Stimulated activated CD4-positive, alpha-beta T cell treated with anti-CD3 and anti-CD28 coated beads, Interleukin-15, amount 100 ng/mL, for 24 hours (primary cell): ENCODE results near the gene CLDN14.
A peak's percentile ranks its signal among the peaks of the same experiment; 100 is the strongest.

ENCODE experiments used
- DNase-seq: peaks from one replicate; pipeline ENCODE4 v3.0.0-alpha.2; 2020

Gene CLDN14, protein sequence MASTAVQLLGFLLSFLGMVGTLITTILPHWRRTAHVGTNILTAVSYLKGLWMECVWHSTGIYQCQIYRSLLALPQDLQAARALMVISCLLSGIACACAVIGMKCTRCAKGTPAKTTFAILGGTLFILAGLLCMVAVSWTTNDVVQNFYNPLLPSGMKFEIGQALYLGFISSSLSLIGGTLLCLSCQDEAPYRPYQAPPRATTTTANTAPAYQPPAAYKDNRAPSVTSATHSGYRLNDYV

DNA sequence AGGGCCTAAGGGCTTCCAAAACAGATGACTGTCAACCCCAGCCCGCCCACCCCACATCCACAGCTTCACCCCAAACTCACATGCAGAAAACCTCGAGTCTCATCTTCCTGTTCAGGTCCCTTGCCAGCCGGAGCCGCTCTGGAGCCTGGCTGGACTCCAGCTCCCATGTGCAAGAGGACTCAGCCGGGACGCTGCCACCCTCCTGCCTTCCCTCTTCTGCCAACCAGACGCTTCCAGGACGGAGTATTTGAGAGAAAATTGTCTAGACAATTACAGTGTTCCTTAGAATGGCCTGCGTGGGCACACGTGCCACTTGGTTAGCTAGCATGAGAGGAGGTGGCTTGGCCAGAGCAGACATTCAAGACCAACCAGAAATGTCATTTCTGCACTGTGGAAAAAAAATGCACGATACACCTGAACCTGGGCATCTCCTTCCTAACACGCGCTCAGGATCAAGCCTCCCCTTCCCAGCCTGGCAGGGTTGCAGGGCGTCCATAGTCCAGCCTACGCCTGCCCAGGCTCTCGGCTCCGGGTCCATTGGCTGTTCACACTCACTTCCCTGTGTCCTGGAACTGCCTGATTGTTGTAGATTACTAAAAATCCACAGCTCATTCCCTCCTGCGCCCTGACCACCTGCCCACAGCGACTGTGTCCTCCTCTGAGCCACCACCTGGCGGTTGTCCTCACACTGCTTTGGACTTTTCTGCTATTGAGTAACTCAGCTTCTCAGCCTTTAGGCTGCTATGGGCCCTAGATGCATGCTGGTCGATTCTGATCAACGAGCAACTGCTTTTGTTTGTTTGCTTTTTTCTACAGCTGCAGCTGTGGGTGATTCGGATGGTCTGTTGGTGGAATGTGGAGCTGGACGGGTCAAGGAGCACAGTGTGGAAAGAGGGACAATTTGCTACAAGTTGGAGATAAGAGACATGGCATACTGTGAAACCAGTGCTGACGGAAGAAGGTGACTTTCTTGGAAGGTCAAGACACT, at the start of gene CLDN14:
TSS of gene CLDN14 (minus strand) at position 708 of the 988 bp plus-strand sequence. CDS start 18,427 bp downstream, outside the sequence.
- DNase-seq: no peak

DNA sequence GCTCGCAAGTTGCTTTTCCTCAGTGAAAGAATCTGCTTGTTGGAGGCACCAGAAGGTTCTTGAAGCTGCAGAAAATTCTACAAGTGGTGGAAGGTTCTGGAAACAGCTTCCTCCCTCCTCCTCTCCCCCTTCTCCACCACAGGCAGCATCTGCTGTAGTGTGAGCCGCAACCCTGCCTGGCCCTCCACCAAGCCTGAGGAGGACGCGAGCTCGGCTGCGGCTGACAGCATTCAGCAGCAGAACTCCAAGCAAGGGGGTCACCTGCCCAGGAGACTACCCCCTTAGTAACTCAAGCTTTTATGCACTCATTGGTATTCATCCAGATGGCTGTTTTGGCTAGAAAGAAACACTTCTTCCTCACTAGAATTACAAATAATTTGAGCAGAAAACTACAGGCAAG, 48.8 kb upstream of the CLDN14 start:
- DNase-seq: no peak

DNA sequence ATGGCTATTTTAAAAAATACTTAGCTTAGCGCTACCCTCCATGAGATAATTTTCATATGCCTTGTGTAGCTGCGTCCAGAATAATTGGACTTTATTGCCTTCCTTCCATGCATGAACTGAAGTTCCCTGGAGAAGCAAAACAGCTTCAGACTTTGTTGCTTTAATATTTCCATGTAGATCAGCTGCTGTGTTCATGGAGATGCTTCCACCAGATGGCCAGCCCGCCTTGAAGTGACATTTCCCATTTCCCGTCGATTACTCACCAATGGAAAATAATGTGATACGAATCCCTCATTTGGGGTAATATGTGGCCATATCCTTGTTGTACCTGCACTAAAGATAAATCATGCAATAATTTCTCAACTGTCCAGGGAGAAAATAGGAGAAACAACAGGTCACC, 47.4 kb upstream of the CLDN14 start:
- no peak for DNase-seq

DNA sequence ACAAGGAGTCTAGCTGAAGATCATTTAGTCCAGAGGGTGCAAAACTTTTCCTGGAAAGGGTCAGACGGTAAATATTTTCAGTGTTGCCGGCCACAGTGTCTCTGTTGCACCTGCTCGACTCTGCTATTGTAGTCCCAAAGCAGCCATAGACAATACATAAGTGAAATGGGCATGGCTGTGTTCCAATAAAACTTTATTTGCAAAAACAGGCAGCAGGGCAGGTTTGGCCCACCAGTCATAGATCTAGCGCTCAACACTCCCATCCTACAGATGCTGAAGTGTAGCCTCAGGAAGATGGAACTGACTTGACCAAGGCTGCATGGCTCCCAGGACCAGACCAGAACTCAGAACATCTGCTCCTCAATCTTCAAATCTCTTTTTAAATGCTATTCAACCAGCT, 46.2 kb upstream of the CLDN14 start:
- no peak for DNase-seq

DNA sequence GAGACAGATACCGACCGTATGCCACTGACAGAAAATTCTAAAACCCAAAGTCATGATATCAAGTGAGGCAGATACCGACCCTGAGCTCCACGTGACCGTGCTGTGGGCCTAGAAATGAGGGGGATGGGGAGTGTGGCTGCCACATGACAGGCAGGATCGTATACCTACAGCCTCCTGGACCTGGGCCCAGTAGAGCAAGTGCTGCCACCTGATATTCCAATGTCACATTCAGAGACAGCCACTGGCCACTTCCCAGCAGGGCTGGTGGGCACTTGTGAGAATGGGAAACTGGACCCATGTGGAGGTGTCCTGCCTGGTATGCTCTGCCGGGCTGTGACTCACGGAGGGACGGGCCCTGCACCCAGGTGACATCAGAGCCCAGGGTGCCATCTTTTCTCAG, 44.6 kb upstream of the CLDN14 start:
- DNase-seq: no peak

DNA sequence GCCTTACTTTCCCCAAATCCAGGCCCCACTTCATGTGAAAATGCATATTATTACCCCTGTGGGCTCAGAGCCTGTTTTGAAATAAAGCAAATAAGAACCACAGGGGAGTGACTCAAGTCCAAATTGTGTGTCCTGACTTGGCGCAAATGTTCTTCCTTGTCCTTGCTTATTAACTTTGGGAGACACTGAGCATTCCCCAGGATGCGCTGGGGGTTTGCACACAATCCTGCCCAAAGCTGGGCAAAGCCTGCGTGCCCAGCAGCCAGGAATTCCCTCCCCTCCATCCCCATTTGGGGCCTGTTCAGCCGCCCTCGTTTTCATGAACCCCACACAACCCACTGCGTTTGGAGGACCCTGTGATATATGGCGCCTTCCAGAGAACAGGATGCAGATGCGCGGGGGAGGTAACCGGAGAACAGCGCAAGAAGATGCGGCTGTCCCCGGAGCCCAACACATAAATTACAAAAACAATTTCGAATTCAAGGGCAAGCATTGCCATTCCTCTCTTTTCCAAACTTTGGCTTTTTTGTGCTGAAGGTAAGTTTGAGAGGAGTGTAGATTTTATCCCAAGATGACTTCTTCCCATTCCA, 42.4 kb upstream of the CLDN14 start:
- DNase-seq: no peak

DNA sequence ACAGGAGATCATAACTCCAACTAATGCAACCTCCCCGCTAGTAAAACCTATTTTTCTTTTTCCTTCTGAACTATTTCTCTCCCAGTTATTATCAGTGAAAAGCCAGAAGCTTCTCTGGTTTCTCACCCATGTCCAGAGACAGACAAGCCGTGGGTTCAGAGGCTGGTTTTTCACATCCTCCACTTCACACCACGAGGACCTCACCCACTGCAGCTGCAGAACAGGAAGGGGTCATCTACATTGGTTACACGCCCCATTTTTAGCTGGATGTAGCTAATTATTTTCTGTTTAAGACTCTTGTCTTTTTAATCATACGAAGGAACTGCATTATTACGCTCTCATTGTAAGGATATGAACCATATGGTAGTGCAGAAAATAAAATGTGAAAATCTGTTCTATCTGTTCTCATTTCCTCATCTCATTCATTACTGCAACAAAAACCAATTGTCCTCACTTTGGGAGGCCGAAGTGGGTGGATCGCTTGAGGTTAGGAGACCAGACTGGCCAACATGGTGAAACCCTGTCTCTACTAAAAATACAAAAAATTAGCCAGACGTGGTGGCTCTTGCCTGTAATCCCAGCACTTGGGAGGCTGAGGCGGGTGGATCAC, 39.1 kb upstream of the CLDN14 start:
- no peak for DNase-seq

DNA sequence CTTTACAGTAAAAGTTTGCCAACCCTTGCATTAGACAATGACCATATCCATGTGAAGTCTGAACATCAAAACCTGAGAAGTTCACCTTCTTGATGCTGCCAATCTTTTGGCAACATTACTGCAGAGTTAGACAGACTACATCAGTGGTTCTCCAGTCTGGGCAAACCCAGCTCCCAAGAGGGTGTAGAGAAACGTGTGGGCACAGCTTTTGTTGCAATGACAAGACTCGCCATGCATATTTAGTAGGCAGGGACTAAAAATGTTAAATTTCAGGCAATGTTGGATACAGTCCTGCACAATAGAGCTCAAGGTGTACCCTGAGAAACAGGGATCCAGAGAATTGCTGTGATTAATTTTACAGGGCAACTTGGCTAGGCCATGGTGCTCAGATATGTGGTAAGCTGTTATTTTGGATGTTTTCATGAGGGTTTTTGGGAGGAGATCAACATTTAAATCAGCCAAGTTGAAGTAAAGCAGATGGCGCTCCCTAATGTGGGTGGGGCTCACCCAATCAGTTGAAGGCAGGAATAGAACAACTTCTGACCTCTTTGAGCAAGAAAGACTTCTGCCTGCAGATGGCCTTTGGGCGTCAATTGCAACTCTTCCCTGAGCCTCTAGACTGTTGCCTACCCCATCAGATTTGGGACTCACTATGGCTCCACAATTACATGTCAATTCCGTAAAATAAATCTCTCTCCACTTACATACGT, 37.6 kb upstream of the CLDN14 start:
- no peak for DNase-seq

DNA sequence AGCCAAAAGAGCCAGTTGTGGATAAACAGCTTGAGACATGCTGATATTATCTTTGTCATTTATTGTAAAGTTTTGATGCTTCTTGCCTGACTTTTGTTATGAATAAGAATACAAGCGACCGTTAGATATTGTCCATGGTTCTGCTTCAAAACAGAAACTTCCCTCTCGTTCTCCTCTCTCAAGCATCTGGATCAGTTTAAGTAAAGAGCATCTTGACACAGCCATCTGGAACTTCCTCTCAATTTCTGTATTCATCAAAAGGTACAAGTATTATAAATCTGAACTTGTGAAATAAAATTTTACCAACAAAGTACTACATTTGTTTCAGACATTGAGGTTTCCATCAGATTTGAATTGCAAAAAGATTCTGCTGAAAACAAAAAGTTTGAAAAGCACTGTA, 36.4 kb upstream of the CLDN14 start:
- DNase-seq: no peak

DNA sequence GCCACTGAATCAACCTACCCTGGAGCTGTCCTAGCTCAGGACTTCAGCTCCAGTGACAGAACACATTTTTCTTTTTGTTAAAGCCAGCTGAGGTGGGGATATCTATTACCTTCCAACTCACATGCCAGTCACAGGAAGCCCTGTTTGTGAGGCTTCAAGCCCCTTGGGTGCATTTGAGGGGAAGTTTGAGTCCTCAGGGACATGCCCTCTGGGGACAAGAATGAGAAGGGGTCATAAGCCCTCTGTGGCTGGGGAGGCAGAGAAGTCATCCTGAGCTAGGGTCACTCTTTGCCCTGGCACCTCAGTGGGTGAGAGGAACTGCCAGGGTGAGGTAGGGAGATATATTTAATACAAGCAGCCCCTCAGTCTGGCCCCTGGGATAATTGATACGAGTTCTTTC, 33.5 kb upstream of the CLDN14 start:
- DNase-seq: no peak

DNA sequence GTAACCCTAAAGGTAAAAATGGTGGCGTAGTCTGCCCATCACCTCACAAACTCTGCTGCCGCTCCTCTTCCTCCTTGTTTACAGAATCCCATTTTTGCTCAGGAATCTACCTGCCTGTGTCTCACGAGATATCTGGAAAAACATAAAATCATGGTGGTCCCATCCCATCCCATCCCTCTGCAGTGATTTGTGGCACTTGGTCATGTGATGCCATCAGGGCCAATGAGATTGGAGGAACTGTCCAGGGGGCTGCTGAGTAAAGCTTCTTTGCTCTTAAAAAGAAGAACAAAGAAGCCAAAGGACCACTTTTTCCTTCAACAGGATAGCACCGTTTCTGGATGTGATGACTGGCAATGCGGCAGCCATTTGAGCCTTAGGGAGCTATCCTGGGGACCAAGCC, 33.0 kb upstream of the CLDN14 start:
- no peak for DNase-seq

DNA sequence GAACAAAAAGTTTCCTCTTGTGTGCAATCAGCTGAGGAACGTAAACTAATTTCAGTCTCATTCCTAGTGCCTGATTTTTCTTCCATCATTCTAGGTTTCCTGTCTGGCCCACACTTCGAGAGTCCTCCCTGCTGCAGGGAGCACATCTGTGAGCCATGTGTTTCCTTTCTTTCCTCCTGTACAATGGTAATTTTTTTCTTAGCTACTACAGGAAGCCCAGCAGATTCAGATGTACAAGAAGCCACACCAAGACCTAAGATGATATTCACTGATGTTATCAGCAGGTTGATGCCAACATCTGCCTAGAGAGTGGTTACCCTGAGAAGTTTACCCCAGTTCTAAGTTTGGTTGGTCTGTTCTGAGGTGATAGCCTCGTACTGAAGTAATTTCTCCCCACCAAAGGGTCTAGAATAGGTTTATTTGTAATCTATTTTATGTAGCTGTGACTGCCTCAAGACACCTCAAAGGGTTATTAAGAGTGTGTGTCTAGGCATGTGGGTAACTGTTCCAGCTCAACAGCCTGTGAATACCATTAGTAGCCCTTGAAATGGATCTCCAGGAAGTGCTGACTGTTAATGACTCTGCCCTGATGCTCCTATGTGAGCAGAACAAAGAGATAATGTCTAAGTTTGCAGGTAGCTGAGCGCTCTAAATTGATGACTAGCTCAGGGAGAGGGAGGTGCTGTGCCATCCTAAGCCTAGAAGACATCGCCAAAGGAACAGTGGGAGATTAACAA, 31.7 kb upstream of the CLDN14 start:
- no peak for DNase-seq

DNA sequence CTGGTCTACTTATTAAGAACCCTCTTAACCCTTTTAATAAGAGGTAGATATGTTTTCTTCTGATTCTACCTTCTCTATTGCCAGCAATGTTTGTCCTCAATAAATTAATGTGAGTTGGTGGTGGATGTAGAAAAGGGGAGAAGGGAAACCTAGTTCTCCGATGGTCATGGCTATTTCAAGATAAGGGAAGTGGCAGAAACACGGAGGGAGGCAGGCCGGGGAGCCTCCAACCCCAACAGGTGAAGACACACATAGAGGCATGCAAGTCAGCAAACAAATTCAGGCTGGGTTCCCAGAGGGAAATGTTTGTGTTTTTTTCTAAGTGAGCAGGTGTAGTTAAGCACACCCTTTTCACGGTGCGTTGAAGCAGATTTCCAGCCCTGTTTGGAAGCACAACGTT, 31.0 kb upstream of the CLDN14 start:
- DNase-seq: no peak

DNA sequence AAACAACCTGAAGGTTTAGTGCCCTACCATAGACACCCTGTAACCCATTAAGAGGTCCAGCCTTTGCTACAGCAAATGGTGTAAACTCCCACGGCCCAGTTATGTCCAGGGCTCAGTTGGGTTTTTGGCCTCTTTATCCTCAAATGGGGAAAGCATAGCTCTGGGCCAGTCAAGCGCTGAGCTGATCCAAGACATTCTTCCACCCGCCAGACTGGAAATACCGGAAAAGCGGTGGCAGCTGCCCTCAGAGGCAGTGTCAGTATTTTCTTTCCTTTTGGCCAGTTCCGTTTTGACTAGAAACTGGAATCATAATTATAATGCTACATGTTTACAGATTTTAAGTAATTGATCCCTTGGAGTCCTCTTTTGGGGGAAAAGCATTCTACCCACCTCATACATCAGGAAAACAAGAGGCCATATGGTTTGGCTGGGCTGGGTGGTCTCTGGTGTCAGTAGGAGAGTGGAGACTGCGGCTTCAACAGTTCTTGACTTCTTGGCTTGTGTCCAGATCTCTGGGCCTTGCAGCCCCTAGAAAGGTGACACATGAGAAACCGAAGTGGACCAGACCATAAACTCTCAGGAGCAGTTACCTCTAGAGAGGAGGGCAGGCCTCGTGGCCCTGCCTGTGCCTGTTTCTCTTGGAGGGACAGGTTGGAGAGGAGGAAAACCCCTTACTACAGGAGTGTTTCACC, 30.2 kb upstream of the CLDN14 start:
- no peak for DNase-seq

DNA sequence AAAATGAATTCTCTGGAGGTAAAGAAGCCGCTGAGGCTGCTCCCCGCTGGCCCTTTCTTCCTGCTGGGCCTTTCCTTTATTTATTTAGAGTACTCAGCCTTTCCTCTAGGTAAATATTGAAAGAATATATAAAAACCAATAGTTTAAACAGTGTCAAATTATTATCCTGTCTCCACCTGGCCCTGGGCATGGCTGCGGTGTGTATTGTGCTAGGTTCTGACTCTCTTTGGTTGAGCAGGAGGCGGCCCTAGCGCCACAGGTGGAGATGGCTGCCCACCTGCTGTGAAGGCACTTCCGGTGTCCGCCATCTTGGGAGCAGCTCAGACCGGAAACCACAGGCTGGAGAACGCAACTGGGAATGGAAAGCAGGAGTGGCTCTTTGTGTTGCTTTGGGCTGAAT, 29.0 kb upstream of the CLDN14 start:
- no peak for DNase-seq

DNA sequence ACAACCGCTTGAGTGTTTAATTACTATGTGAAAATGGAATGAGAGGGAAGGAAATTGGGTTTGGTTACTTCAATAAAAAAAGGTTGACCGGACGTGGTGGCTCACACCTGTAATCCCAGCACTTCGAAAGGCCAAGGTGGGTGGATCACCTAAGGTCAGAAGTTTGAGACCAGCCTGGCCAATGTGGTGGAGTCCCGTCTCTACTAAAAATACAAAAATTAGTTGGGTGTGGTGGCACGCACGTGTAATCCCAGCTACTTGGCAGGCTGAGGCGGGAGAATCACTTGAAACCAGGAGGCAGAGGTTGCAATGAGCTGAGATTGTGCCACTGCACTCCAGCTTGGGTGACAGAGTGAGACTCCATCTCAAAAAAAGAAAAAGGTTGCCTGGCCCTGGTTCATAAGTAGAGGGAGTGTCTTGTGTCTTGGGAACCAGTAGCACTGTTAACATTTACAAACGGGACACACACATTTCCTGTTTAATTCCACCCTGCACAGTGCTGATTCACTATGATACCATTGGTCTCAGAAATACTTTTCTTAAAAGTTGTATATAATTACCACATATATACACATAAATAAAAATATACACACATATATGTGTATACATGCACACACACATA, 27.6 kb upstream of the CLDN14 start:
- DNase-seq: no peak

DNA sequence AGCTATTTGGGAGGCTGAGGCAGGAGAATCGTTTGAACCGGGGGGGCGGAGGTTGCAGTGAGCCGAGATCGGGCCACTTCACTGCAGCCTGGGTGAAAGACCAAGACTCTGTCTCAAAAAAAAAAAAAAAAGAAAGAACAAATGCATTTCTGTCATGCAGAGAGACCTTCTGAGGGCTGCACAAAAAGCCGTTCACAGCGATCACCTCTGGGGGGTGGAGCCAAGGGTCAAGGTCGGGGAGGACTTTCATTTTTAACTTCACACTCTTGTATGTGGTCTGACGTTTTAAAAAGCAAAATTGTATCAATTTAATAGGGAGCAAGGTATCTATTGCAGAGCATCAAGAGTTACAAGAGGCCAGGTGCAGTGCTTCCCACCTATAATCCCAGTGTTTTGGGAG, 26.6 kb upstream of the CLDN14 start:
- DNase-seq: no peak

DNA sequence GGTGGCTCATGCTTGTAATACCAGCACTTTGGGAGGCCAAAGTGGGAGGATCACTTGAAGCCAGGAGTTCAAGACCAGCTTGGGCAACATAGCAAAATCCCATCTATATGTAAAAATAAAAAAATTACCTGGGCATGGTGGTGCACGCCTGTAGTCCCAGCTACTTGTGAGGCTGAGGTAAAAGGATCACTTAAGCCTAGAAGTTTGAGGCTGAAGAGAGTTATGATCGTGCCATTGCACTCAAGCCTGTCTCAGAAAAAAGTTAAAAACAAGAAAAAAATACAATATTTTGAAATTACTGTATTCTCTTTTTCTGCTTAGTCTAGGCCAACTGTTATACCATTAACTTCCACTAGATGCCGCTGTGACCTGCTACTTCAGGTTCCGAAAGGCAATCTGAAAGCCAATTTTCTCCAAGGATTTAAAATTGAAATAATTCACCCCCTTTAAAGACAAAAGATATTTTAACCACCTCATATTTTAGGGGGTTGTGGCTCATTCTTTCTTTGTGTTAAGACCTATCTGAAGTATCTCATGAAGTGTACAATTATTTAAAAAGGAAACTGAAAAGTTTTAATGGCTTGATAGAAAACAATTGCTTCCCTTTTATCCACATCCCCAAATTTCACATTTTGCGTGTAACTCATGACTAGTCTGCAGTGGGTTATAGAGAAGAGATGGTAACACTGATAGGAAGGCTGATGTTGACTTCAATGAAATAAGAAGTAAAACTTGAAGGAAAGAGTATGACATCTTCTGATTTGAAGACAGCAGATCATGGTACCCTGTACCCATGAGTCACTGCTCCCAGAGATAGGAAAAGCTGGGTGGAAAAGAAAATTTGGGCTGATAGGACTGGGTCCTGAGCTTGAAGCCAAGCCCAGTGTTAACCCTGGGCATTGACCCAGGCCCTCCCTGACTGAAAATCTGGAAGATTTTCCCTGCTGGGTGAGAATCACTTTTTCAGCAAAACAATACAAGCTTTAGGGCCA, 24.4 kb upstream of the CLDN14 start:
- peak; percentile 50 for DNase-seq

DNA sequence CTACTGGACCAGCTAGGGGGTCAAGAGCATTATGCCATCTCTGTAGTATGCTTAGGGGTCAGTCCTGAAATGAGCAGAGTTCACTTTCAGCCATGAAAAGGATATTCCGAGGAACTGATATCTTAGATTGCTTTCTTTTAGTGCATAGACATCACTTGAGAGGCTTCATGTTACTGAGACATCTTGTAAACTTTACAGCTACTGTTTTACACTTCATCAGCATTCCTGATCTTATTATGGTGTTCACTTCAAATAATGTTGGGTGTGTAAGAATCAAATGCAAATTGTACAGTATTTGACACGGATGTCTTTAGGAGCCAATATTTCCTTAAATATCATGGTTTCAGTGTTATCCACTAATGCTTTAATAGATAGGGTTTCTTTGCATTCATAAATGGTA, 22.4 kb upstream of the CLDN14 start:
- no peak for DNase-seq

DNA sequence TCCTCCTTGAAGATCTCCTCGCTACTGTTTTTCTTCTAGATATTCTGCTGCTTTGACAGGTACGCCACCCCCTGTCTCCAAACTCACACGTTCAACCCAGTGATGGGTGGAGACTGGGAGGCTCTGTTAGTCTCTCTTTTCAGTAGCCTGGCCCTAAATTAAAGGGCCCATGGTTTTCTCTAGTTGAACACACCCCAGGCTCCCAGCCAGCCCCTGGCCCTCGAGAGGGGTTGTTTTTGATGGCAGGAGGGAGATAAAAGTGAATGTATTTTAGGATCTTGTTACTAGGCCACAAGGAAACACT, 21.6 kb upstream of the CLDN14 start:
- DNase-seq: no peak
